Measurements from ENCODE around the gene YY1AP1.

The YY1AP1 gene

GRCh38 chr1:155651861-155652661 is 36.5 kb downstream of the YY1AP1 start:
- Histone ChIP-seq H3K9me3 (ENCODE audit: severe bottlenecking) (no peaks in the 10 kb centered on the region), H3K27me3 (ENCODE audit: insufficient read depth, poor library complexity, severe bottlenecking) (no peaks in the 10 kb centered on the region), H3K4me3 (ENCODE audit: severe bottlenecking) (no peak overlapping the region), H3K27ac (ENCODE audit: poor library complexity, severe bottlenecking) (peak overlapping the region; percentile 90), H3K4me1 (ENCODE audit: insufficient read depth, poor library complexity, severe bottlenecking) (peaks cover 27% of the 10 kb centered on the region), H3K36me3 (ENCODE audit: low read depth) (no peaks in the 10 kb centered on the region)
- TF ChIP-seq, protein P1, sequence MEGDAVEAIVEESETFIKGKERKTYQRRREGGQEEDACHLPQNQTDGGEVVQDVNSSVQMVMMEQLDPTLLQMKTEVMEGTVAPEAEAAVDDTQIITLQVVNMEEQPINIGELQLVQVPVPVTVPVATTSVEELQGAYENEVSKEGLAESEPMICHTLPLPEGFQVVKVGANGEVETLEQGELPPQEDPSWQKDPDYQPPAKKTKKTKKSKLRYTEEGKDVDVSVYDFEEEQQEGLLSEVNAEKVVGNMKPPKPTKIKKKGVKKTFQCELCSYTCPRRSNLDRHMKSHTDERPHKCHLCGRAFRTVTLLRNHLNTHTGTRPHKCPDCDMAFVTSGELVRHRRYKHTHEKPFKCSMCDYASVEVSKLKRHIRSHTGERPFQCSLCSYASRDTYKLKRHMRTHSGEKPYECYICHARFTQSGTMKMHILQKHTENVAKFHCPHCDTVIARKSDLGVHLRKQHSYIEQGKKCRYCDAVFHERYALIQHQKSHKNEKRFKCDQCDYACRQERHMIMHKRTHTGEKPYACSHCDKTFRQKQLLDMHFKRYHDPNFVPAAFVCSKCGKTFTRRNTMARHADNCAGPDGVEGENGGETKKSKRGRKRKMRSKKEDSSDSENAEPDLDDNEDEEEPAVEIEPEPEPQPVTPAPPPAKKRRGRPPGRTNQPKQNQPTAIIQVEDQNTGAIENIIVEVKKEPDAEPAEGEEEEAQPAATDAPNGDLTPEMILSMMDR (IDR thresholded peaks at IDR 0.05; ENCODE audit: poor library complexity, severe bottlenecking) = no peak
- DNase-seq (ENCODE audit: low spot score) (no peak), ATAC-seq (ENCODE audit: low read depth) (0 out of 3 replicates have a peak, but pooled peaks have one; percentile 21)

DNA sequence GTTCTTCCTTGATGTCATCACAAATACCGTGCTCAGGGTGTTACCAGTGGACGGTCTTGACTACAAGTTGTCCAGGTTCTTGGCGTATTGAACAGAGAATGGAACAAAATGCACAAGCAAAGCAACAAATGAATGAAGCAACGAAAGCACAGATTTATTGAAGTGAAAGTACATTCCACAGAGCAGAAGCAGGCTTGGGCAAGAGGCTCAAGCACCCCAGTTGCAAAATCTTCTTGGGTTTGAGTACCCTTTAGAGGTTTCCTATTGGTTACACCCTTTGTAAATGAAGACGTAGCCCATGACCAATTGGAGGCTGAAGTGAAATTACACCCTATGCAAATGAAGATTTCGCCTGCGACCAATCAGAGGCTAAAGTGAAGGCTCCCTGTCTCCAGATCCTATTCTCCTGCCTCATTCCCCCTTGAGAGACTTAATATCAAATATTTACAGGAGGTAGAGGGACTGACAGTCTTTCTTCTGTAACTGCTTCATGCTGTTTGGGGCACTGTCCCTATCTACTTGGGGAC is 38.3 kb downstream of the YY1AP1 start:
- Histone ChIP-seq H3K27me3 (ENCODE audit: insufficient read depth, poor library complexity, severe bottlenecking) (no peaks in the 10 kb centered on the region), H3K4me3 (ENCODE audit: severe bottlenecking) (no peak overlapping the region), H3K4me1 (ENCODE audit: insufficient read depth, poor library complexity, severe bottlenecking) (peaks cover 38% of the 10 kb centered on the region), H3K9me3 (ENCODE audit: severe bottlenecking) (no peaks in the 10 kb centered on the region), H3K27ac (ENCODE audit: poor library complexity, severe bottlenecking) (peak overlapping the region; percentile 90), H3K36me3 (ENCODE audit: low read depth) (no peaks in the 10 kb centered on the region)
- TF ChIP-seq, protein P1 (IDR thresholded peaks at IDR 0.05; ENCODE audit: poor library complexity, severe bottlenecking) = no peak
- no peak for DNase-seq (ENCODE audit: low spot score)
- ATAC-seq (ENCODE audit: low read depth) = no peak

GRCh38 chr1:155649676-155650075 is 38.9 kb downstream of the YY1AP1 start:
- H3K9me3 ChIP-seq (ENCODE audit: severe bottlenecking) = no peaks in the 10 kb centered on the region
- H3K27ac ChIP-seq (ENCODE audit: poor library complexity, severe bottlenecking) = peak overlapping the region; percentile 90
- ATAC-seq (ENCODE audit: low read depth) (no peak), DNase-seq (ENCODE audit: low spot score) (no peak)
- TF ChIP-seq, protein P1 (IDR thresholded peaks at IDR 0.05; ENCODE audit: poor library complexity, severe bottlenecking) = no peak
- peaks cover 40% of the 10 kb centered on the region for H3K4me1 ChIP-seq (ENCODE audit: insufficient read depth, poor library complexity, severe bottlenecking)
- no peak overlapping the region for H3K4me3 ChIP-seq (ENCODE audit: severe bottlenecking)
- H3K27me3 ChIP-seq (ENCODE audit: insufficient read depth, poor library complexity, severe bottlenecking) = no peaks in the 10 kb centered on the region
- peaks cover 4% of the 10 kb centered on the region; the same call in 1 of the 2 replicates for H3K36me3 ChIP-seq (ENCODE audit: low read depth)

- ATAC-seq (ENCODE audit: low read depth) (peak; percentile 85), DNase-seq (ENCODE audit: low spot score) (no peak)
- no peaks in the 10 kb centered on the region for H3K9me3 ChIP-seq (ENCODE audit: severe bottlenecking)
- H3K4me1 ChIP-seq (ENCODE audit: insufficient read depth, poor library complexity, severe bottlenecking) = peaks cover 40% of the 10 kb centered on the region
- peak overlapping the region; percentile 77 for H3K27ac ChIP-seq (ENCODE audit: poor library complexity, severe bottlenecking)
- H3K36me3 ChIP-seq (ENCODE audit: low read depth) = peaks cover 5% of the 10 kb centered on the region; the same call in 1 of the 2 replicates
- TF ChIP-seq, protein P1 (IDR thresholded peaks at IDR 0.05; ENCODE audit: poor library complexity, severe bottlenecking) = peak; percentile 93
- H3K4me3 ChIP-seq (ENCODE audit: severe bottlenecking) = peak overlapping the region; percentile 14
- no peaks in the 10 kb centered on the region for H3K27me3 ChIP-seq (ENCODE audit: insufficient read depth, poor library complexity, severe bottlenecking)
These were observed 40.1 kb downstream of the YY1AP1 start for GRCh38 chr1:155648207-155649147.

Data from RWPE2 (cell line).